ENCODE data around the gene RELL1. TPM values are rescaled to one million over a fixed set of nuclear protein-coding genes. Genes with fewer than 3 reads are reported as not detected.

Gene RELL1
- total RNA-seq, 1 donor = 61.2 TPM

DNA sequence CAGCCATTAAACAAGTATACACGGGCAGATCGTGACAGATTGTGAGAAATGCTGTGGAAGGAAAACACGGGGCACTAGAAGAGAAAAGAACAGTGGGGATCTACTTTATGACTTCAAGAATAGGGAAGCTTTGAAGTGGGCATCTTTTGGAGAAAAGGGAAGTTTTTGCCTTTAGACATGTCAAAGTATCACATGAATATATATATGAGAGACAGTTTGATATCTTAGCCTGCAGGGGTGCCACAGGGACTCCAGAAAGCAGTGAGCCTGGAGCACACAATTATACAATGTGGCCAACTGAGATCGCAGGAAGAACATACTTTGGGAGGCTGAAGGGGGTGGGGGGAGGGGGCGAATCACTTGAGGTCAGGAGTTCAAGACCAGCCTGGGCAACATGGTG, 35.7 kb downstream of the RELL1 start:
- no peak for DNase-seq (ENCODE audit: insufficient read length, low spot score, missing footprints)
- H2AFZ ChIP-seq (ENCODE audit: low read length) = no peak overlapping the region
- no peaks in the 10 kb centered on the region for H3K27me3 ChIP-seq (ENCODE audit: insufficient read depth, low read length)
- no peak overlapping the region for H3K4me3 ChIP-seq (ENCODE audit: insufficient read depth, low read length)
- no peaks in the 10 kb centered on the region for H3K9me3 ChIP-seq (ENCODE audit: low read depth, low read length)
- H3K27ac ChIP-seq (ENCODE audit: low read depth, low read length) = no peak overlapping the region
- peaks cover 13% of the 10 kb centered on the region for H3K4me1 ChIP-seq (ENCODE audit: insufficient read depth, low read length)
- peaks cover 6% of the 10 kb centered on the region for H3K36me3 ChIP-seq (ENCODE audit: insufficient read depth, low read length)
- TF ChIP-seq, protein P1, sequence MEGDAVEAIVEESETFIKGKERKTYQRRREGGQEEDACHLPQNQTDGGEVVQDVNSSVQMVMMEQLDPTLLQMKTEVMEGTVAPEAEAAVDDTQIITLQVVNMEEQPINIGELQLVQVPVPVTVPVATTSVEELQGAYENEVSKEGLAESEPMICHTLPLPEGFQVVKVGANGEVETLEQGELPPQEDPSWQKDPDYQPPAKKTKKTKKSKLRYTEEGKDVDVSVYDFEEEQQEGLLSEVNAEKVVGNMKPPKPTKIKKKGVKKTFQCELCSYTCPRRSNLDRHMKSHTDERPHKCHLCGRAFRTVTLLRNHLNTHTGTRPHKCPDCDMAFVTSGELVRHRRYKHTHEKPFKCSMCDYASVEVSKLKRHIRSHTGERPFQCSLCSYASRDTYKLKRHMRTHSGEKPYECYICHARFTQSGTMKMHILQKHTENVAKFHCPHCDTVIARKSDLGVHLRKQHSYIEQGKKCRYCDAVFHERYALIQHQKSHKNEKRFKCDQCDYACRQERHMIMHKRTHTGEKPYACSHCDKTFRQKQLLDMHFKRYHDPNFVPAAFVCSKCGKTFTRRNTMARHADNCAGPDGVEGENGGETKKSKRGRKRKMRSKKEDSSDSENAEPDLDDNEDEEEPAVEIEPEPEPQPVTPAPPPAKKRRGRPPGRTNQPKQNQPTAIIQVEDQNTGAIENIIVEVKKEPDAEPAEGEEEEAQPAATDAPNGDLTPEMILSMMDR (IDR thresholded peaks at IDR 0.05; ENCODE audit: extremely low read depth, low read depth, low read length) = no peak
- no peaks in the 10 kb centered on the region for H4K20me1 ChIP-seq (ENCODE audit: insufficient read depth, low read length)
- no peaks in the 10 kb centered on the region for H3K79me2 ChIP-seq (ENCODE audit: insufficient read depth, low read length)
- H3K4me2 ChIP-seq (ENCODE audit: insufficient read depth, low read length) = no peak overlapping the region

DNA sequence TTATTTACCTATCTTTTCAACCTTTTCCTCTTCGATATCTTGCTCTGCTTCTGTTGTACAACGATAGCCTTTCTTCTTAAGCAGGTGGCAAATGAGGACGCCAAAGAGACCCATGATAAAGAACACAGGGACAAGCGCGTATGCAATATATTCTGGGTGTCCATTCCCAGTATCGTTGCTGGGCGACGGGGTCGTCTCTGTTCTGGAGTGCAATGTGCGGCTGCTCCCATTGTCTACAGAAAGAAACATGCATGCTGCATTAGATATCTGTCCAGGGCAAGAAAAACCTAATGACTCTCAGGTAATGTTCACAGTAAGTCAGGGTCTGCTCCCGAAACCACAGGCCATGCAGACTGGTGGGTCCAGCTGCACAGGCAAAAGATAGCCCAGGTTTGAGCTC, 36.9 kb downstream of the RELL1 start:
- DNase-seq (ENCODE audit: insufficient read length, low spot score, missing footprints) = no peak
- Histone ChIP-seq H3K27me3 (ENCODE audit: insufficient read depth, low read length) (no peaks in the 10 kb centered on the region), H3K4me3 (ENCODE audit: insufficient read depth, low read length) (no peak overlapping the region), H3K36me3 (ENCODE audit: insufficient read depth, low read length) (peaks cover 6% of the 10 kb centered on the region), H4K20me1 (ENCODE audit: insufficient read depth, low read length) (no peaks in the 10 kb centered on the region), H3K9me3 (ENCODE audit: low read depth, low read length) (no peaks in the 10 kb centered on the region), H3K79me2 (ENCODE audit: insufficient read depth, low read length) (no peaks in the 10 kb centered on the region), H3K27ac (ENCODE audit: low read depth, low read length) (no peak overlapping the region), H3K4me2 (ENCODE audit: insufficient read depth, low read length) (no peak overlapping the region), H3K4me1 (ENCODE audit: insufficient read depth, low read length) (peaks cover 15% of the 10 kb centered on the region), H2AFZ (ENCODE audit: low read length) (no peak overlapping the region)
- TF ChIP-seq, protein P1 (IDR thresholded peaks at IDR 0.05; ENCODE audit: extremely low read depth, low read depth, low read length) = no peak

DNA sequence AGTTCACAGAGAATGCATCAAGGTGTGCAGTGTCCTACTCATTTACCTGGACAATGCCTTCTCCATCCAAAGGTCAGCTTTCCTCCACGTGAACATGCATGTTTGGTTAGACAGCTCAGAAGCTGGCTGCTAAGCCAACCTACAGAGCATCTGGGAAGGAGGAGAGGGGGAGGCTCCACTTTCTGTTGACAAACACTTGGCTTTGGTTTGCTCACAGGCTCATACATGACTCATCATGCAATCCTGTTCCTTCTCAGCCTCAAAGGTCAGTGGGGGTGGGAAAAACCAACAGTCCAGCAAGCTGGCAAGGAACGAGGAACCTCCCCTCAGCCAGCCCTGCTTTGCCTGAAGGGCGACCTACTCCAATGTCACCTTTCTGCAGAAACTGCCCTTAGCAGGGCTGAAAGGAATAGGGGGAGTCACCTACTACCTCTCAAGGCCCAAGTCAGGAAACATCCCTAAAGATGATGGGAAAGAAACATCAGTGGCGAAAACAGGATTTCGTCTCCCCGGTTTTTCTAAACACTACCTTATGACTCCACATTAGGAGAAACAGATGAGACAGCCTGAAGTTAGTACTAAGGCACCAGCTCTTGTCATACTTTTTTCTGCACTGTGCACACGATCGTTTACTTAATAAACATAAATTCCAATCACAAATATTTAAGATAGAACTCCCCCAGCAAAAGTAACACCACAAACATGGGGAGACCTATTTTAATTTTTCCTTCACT, 37.9 kb downstream of the RELL1 start:
- no peaks in the 10 kb centered on the region for H4K20me1 ChIP-seq (ENCODE audit: insufficient read depth, low read length)
- no peaks in the 10 kb centered on the region for H3K9me3 ChIP-seq (ENCODE audit: low read depth, low read length)
- no peak overlapping the region for H2AFZ ChIP-seq (ENCODE audit: low read length)
- H3K36me3 ChIP-seq (ENCODE audit: insufficient read depth, low read length) = peaks cover 6% of the 10 kb centered on the region
- peak overlapping the region; percentile 63 for H3K27ac ChIP-seq (ENCODE audit: low read depth, low read length)
- H3K79me2 ChIP-seq (ENCODE audit: insufficient read depth, low read length) = no peaks in the 10 kb centered on the region
- peak; percentile 89 for DNase-seq (ENCODE audit: insufficient read length, low spot score, missing footprints)
- TF ChIP-seq, protein P1 (IDR thresholded peaks at IDR 0.05; ENCODE audit: extremely low read depth, low read depth, low read length) = no peak
- H3K4me3 ChIP-seq (ENCODE audit: insufficient read depth, low read length) = peak overlapping the region; percentile 7
- peak overlapping the region; percentile 65 for H3K4me2 ChIP-seq (ENCODE audit: insufficient read depth, low read length)
- no peaks in the 10 kb centered on the region for H3K27me3 ChIP-seq (ENCODE audit: insufficient read depth, low read length)
- H3K4me1 ChIP-seq (ENCODE audit: insufficient read depth, low read length) = peaks cover 15% of the 10 kb centered on the region

DNA sequence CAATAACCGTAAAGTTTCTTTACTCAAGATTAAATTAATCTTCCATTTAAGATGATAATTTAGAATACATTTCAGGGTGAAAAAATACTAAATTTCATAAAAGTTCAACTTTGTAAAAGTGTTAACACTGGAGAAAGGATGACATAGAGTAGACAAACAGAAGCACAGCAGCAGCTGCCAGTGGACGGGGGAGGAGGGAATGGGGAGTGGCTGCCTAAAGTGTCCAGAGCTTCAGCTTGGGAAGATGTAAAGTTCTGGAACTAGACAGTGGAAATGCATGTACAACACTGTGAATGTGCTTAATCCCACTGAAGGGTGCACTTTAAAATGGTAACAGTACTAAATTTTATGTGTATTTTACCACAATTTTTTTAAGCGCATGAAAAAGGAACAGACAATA, 39.9 kb downstream of the RELL1 start:
- Histone ChIP-seq H4K20me1 (ENCODE audit: insufficient read depth, low read length) (no peaks in the 10 kb centered on the region), H3K4me1 (ENCODE audit: insufficient read depth, low read length) (peaks cover 15% of the 10 kb centered on the region), H3K9me3 (ENCODE audit: low read depth, low read length) (no peaks in the 10 kb centered on the region), H3K4me3 (ENCODE audit: insufficient read depth, low read length) (no peak overlapping the region), H3K27ac (ENCODE audit: low read depth, low read length) (peak overlapping the region; percentile 6), H2AFZ (ENCODE audit: low read length) (no peak overlapping the region), H3K27me3 (ENCODE audit: insufficient read depth, low read length) (no peaks in the 10 kb centered on the region), H3K36me3 (ENCODE audit: insufficient read depth, low read length) (peaks cover 6% of the 10 kb centered on the region), H3K4me2 (ENCODE audit: insufficient read depth, low read length) (no peak overlapping the region), H3K79me2 (ENCODE audit: insufficient read depth, low read length) (no peaks in the 10 kb centered on the region)
- TF ChIP-seq, protein P1 (IDR thresholded peaks at IDR 0.05; ENCODE audit: extremely low read depth, low read depth, low read length) = no peak
- DNase-seq (ENCODE audit: insufficient read length, low spot score, missing footprints) = no peak
